ENCODE results near the gene SPO11.

SPO11 gene

DNA sequence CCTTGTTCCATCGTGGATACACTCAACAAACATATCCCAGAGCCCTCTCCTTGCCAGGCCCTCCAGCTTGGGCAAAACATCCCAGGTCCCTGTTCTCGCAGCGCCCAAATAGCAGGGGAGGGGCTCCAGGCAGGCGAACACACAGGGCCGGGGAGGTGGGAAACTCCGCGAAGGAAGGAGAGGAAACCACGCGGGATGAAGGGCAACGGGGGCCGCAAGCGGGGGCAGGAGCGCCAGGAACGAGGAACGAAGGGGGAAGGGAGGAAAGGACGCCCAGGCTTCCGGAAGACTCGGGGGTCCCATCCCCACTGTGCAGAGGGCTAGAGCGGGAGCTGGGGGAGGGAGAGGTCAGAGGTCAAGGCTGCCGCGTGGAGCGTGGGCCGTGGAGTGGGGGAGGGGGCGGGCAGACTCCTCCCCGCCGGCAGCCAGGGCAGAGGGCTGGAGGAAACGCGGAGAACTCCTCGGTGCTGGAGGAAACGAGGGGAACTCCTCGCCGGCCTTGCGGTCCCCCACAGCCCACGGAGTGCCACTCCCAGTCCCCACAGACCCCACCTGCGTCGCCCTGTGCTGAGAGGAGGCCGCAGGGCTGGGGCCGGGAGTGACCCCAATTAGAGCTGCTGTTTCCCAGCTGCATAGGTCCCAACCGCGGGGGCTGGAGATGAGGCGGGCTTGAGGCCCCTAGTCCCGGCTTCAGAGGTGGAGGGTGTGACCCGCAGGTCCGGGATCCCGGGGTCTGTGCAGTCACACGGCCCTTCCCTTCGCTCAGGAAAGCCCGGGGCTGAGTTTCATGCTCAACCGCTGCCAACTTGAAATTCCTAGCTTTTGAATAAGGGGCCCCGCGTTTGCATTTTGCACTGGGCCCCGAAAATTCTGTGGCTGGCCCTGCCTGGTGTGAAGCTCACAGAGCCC lies 60.3 kb downstream of the SPO11 start:
- DNase-seq (ENCODE audit: low read depth in 2 of 3, low spot score in 1 of 3) = peak; percentile 53 to 67 (median 59)

DNA sequence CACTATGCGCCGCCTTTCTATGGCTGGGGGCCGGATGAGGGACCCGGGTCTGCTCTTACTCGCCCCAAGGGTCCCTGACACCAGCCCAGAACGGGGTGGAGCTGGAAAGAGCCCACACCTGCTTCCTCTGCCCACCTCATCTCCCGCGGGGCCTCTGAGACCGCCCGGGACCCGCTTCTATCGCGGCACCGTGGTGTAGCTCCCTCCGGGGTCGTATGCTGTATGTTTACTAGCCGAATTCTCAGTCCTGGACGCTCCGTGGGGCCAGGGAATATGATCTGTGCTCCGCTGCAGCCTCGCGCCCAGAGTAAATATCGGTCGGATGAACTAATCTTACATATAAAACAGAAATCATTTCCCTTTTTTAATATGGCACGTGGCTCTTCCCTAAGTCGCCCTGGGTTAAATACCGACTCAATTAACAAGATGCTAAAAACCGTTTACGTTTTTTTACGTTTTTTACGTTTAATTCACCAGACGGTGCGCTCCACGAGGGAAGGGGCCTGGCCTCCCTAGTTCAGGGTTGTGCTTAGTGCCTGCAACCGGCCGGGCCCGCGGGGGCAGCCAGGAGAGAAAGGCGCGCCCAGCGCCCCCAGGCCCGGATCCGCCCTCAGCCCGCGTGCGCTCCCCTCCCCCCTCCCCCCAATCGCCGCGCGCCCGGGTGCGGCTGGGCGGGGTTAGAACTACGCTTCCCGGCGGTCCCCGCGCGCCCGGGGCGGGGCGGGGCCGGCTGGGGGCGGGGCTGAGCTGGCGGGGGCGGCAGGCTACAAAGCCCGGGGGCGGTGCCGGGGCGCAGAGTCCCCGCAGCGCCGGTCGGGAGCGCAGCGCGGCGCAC lies 61.2 kb downstream of the SPO11 start, which contains the start of gene RBM38:
Gene RBM38, plus strand, starts transcription at position 793 of the 835 bp plus-strand sequence. CDS start 186 bp downstream, outside the sequence.
- DNase-seq (ENCODE audit: low read depth in 2 of 3, low spot score in 1 of 3) = peak; percentile 73 to 78 (median 75)

DNA sequence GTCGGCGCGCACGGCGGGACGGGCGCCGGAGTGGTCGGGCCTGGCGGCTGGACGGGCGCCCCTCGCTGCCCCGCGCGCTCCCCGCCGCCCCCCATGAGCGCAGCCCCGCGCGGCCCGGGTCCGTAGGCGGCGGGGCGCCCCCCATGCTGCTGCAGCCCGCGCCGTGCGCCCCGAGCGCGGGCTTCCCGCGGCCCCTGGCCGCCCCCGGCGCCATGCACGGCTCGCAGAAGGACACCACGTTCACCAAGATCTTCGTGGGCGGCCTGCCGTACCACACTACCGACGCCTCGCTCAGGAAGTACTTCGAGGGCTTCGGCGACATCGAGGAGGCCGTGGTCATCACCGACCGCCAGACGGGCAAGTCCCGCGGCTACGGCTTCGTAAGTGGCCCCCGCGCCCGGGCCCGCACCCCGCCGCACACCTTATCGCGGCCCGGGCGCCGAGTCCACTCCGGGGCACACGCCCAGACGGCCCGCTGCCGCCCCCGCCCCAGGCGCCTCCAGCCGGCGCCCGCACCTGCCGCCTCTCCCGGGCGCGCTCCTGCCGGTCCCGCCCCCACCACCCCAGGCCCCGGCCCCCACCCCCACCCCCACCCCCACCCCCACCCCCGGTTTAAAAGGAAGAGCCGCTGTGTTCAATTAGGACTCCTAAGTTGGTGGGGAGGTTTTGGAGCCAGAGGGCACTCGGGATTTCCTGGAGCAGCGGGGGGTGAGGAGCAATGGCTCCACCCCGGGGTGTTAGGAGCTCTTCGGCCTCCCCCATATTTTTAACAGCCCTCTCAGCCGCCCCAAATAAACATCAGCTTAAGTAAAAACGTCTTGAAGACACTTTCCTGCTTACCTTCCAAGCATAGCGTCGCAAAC lies 62.1 kb downstream of the SPO11 start:
- DNase-seq (ENCODE audit: low read depth in 2 of 3, low spot score in 1 of 3) = no peak

DNA sequence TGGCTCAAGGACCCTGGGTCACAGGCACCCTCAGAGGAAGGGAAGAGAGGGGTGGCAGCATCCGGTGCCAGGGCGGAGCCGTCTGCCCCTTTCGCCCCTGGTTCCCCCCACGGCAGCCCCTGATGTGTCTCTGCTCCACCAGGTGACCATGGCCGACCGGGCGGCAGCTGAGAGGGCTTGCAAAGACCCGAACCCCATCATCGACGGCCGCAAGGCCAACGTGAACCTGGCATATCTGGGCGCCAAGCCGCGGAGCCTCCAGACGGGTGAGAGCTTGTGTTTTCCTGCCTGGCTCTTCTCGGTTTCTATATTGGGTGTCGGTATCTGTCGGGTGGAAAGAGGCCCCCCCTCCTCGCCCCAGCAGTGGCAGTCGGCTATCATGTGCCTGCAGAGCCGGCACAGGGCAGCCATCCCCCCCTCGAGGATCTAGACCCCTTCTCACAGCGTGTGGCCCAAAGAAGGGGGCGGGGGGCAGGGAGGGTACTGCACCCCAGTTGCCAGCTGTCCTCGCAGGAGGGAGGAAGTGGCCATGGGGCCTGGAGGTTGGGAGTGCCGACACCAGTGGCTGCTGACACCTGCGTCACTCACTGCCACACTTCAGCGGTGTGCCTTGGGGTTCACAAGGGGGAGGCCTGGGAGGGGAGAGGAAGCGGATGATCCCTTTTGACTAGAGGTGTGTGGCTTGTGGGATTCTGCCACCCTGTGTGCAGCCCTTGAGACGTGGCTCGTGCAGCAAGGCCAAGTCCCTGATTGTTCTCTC lies 63.1 kb downstream of the SPO11 start:
- peak; percentile 49 to 68 (median 52) for DNase-seq (ENCODE audit: low read depth in 2 of 3, low spot score in 1 of 3)

Data from stimulated activated CD4-positive, alpha-beta T cell treated with anti-CD3 and anti-CD28 coated beads, Interleukin-12 subunit alpha, Interleukin-12 subunit beta, amount 100 ng/mL, for 48 hours (primary cell).